GM23338 (cell line): ENCODE results near the gene ERCC3. TPM values are rescaled to one million over a fixed set of nuclear protein-coding genes. Genes with fewer than 3 reads are reported as not detected.

Experiments
- ATAC-seq: fragments of 200-7000 bp; cut with Tn5 transposase; 3 replicates; pipeline ENCODE4 v1.9.1; 2020
- DNase-seq: peaks from one replicate; pipeline ENCODE4 v3.0.0-alpha.2; 2015; ENCODE audit warnings: low spot score
- H2AFZ ChIP-seq: fragments of 200-600 bp; sonication (generic); 2 replicates; pipeline ENCODE4 v1.8.0; 2016; ENCODE audit warnings: antibody characterized with exemption, mild to moderate bottlenecking, moderate library complexity
- H3F3A ChIP-seq: fragments of 200-600 bp; sonication (generic); replicated peaks from 2 replicates; pipeline ENCODE4 v1.8.0; 2017; ENCODE audit warnings: antibody characterized with exemption, mixed run types, low read depth
- H3K27ac ChIP-seq: fragments of 200-600 bp; sonication (generic); 2 replicates; pipeline ENCODE4 v1.6.1; 2016; ENCODE audit warnings: low read depth
- H3K27me3 ChIP-seq: fragments of 200-600 bp; sonication (generic); 2 replicates; pipeline ENCODE4 v1.8.0; 2016; ENCODE audit warnings: mild to moderate bottlenecking, mixed run types, moderate library complexity; ENCODE audit not compliant: insufficient read depth
- H3K36me3 ChIP-seq: fragments of 200-600 bp; sonication (generic); 2 replicates; pipeline ENCODE4 v1.8.0; 2016; ENCODE audit warnings: mild to moderate bottlenecking; ENCODE audit not compliant: insufficient read depth
- H3K4me1 ChIP-seq: fragments of 200-600 bp; sonication (generic); 2 replicates; pipeline ENCODE4 v1.8.0; 2016; ENCODE audit warnings: mild to moderate bottlenecking, moderate library complexity; ENCODE audit not compliant: insufficient read depth
- H3K4me2 ChIP-seq: fragments of 200-600 bp; sonication (generic); 2 replicates; pipeline ENCODE4 v1.7.1; 2017; ENCODE audit warnings: mixed run types
- H3K4me3 ChIP-seq: fragments of 200-600 bp; sonication (generic); 2 replicates; pipeline ENCODE4 v1.6.1; 2016; ENCODE audit warnings: mixed run types
- H3K79me2 ChIP-seq: fragments of 200-600 bp; sonication (generic); replicated peaks from 2 replicates; pipeline ENCODE4 v1.8.0; 2017; ENCODE audit warnings: mild to moderate bottlenecking; ENCODE audit not compliant: insufficient read depth
- H3K9me2 ChIP-seq: fragments of 200-600 bp; sonication (generic); 2 replicates; pipeline ENCODE4 v1.8.0; 2017; ENCODE audit not compliant: insufficient read depth
- H4K20me1 ChIP-seq: fragments of 200-600 bp; sonication (generic); replicated peaks from 2 replicates; pipeline ENCODE4 v1.8.0; 2017; ENCODE audit warnings: mild to moderate bottlenecking; ENCODE audit not compliant: insufficient read depth
- H3K27ac Mint-ChIP-seq: 2 replicates; pipeline ENCODE4 v1.8.0; 2020; ENCODE audit warnings: inconsistent platforms, mild to moderate bottlenecking, moderate library complexity, mixed read lengths
- H3K27me3 Mint-ChIP-seq: 3 replicates; pipeline ENCODE4 v1.8.0; 2022; ENCODE audit warnings: low read depth, mild to moderate bottlenecking, moderate library complexity, mixed read lengths, inconsistent platforms; ENCODE audit not compliant: insufficient read depth, poor library complexity
- H3K36me3 Mint-ChIP-seq: 3 replicates; pipeline ENCODE4 v1.8.0; 2021; ENCODE audit warnings: low read depth, mild to moderate bottlenecking, inconsistent platforms, moderate library complexity, mixed read lengths
- H3K4me1 Mint-ChIP-seq: 3 replicates; pipeline ENCODE4 v1.8.0; 2020; ENCODE audit warnings: mild to moderate bottlenecking, inconsistent platforms, mixed read lengths
- H3K4me3 Mint-ChIP-seq: 3 replicates; pipeline ENCODE4 v1.8.0; 2021; ENCODE audit warnings: moderate library complexity, mild to moderate bottlenecking, inconsistent platforms, mixed read lengths
- H3K9me3 Mint-ChIP-seq: 3 replicates; pipeline ENCODE4 v1.8.0; 2020; ENCODE audit warnings: moderate library complexity, mild to moderate bottlenecking, inconsistent platforms, mixed read lengths
- CREB1 ChIP-seq: fragments of 250-450 bp; sonication (Bioruptor Pico); IDR thresholded peaks from 2 replicates; pipeline ENCODE4 v1.5.0; 2020; ENCODE audit warnings: low read depth, mild to moderate bottlenecking, moderate library complexity
- EZH2phosphoT487 ChIP-seq: fragments of 200-600 bp; sonication (generic); IDR thresholded peaks from one replicate; pipeline ENCODE4 v1.8.1; 2018; ENCODE audit warnings: antibody characterized with exemption; ENCODE audit not compliant: unreplicated experiment
- JUNB ChIP-seq: IDR thresholded peaks from one replicate; pipeline ENCODE4 v1.6.1; 2016; ENCODE audit warnings: antibody characterized with exemption; ENCODE audit not compliant: unreplicated experiment
- POLR2AphosphoS5 ChIP-seq: IDR thresholded peaks from 2 replicates; pipeline ENCODE4 v1.6.1; 2016; ENCODE audit warnings: antibody characterized with exemption, low read depth
- STAT1 ChIP-seq: IDR thresholded peaks from one replicate; pipeline ENCODE4 v1.6.1; 2016; ENCODE audit warnings: antibody characterized with exemption; ENCODE audit not compliant: unreplicated experiment
- ZNF114 ChIP-seq: fragments of 250-450 bp; sonication (Bioruptor Pico); IDR thresholded peaks from 2 replicates; pipeline ENCODE4 v1.5.0; 2020; ENCODE audit warnings: mild to moderate bottlenecking, moderate library complexity
- ZNF331 ChIP-seq: fragments of 250-450 bp; sonication (Bioruptor Pico); IDR thresholded peaks from 2 replicates; pipeline ENCODE4 v1.5.0; 2020; ENCODE audit warnings: low read depth, mild to moderate bottlenecking, moderate library complexity
- long read RNA-seq: library from polyadenylated mRNA; unstranded; transcript quantifications from one replicate; pipeline ENCODE4 v2.0.0, GENCODE V29; 2020; ENCODE audit not compliant: unreplicated experiment
- polyA plus RNA-seq: library from polyadenylated mRNA; unstranded; fragments of >200 nt; fragmentation: Nextera tagmentation; extraction: Ambion mirVana; gene quantifications from 2 replicates; pipeline ENCODE4 v1.2.1, GENCODE V29; 2016
- total RNA-seq: library from RNA; depleted of rRNA; stranded (reverse); fragments of >200 nt; shearing (Covaris generic); gene quantifications from 2 replicates; pipeline ENCODE4 v1.2.3, GENCODE V29; 2014; rRNA removed
- TF ChIP-seq, protein P1 (sequence below): IDR thresholded peaks from one replicate; pipeline ENCODE4 v1.6.1; 2018; ENCODE audit warnings: antibody characterized with exemption; ENCODE audit not compliant: unreplicated experiment
- TF ChIP-seq, protein P2 (sequence below): IDR thresholded peaks from 2 replicates; pipeline ENCODE4 v1.6.1; 2016; ENCODE audit warnings: antibody characterized with exemption

The ERCC3 gene
- total RNA-seq (42.5 and 62.7 TPM in 2 replicates), polyA plus RNA-seq (34.9 and 35.1 TPM in 2 replicates)
- long read RNA-seq, transcript ERCC3-201 (15 exons, 2,750 nt): major isoform, 9 of 12 reads
- long read RNA-seq, partial matches to known transcripts: 2 of 12 reads
- long read RNA-seq, other reads (novel, unspliced or antisense): 1 of 12 reads

DNA sequence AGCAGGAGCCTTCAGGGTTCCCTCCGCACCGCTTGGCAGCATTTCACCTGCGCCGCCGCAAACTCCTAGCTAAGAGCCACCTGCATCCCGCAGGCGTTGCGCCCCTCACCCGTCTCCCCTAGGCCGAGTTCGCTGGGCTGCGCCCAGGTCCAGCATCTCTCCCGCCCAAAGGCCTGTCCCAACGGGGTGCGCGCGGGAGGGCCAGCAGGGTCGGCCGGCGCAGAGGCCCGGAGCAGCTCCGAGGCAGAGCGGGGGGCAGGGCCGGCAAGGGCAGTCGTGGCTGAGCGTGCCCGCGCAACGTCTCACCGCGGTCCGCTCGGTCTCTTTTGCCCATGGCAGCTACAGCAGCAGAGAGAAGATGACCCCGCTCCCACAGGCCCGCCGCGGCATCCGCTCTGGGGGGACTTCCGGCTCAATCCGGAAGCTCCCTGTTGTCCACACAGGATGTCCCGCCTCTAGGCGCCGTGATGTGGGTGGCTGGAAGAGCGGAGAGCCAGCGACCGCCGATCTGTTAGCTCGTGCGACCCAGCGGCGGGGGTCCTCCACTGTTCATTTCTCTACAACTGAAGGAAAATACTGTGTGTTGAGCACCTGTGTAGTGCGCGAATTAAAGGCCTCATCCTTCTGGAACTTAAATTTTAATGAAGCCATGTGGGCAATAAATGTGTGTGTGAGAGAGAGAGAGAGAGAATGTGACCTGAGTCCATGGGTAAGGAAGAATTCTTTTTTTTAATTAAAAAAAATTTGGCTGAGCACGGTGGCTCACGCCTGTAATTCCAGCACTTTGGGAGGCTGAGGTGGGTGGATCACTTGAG, at the start of gene ERCC3:
Gene ERCC3, minus strand, starts transcription at position 397 of the 815 bp plus-strand sequence. Its CDS starts 63 bp downstream, at position 334.
- peaks cover 11% of the 10 kb centered on the region for H3K4me1 Mint-ChIP-seq
- no peaks in the 10 kb centered on the region; the same call in 2 of the 3 replicates for H3K9me3 Mint-ChIP-seq
- peak within 1 kb of the TSS; percentile 99 for H3K27ac ChIP-seq
- peak within 1 kb of the TSS; percentile 97 for H3K4me3 ChIP-seq
- H3K27ac Mint-ChIP-seq: peak within 1 kb of the TSS; percentile 99
- H3K4me2 ChIP-seq: peak within 1 kb of the TSS; percentile 98
- ATAC-seq (peak; percentile 98), DNase-seq (peak; percentile 94)
- H2AFZ ChIP-seq: peak within 1 kb of the TSS; percentile 95
- peaks cover 24% of the 10 kb centered on the region for H3K36me3 ChIP-seq
- peaks cover 44% of the 10 kb centered on the region for H3K36me3 Mint-ChIP-seq
- H3K4me1 ChIP-seq: peaks cover 11% of the 10 kb centered on the region
- TF ChIP-seq CREB1: peak; percentile 20; the same call in 1 of the 2 replicates
- no peak for TF ChIP-seq ZNF114 (CRISPR knock-in tag)
- TF ChIP-seq POLR2AphosphoS5: peak; percentile 92
- no peak for TF ChIP-seq STAT1
- no peak for TF ChIP-seq EZH2phosphoT487
- no peak for TF ChIP-seq ZNF331 (CRISPR knock-in tag)
- TF ChIP-seq JUNB: no peak
- TF ChIP-seq, protein P1, sequence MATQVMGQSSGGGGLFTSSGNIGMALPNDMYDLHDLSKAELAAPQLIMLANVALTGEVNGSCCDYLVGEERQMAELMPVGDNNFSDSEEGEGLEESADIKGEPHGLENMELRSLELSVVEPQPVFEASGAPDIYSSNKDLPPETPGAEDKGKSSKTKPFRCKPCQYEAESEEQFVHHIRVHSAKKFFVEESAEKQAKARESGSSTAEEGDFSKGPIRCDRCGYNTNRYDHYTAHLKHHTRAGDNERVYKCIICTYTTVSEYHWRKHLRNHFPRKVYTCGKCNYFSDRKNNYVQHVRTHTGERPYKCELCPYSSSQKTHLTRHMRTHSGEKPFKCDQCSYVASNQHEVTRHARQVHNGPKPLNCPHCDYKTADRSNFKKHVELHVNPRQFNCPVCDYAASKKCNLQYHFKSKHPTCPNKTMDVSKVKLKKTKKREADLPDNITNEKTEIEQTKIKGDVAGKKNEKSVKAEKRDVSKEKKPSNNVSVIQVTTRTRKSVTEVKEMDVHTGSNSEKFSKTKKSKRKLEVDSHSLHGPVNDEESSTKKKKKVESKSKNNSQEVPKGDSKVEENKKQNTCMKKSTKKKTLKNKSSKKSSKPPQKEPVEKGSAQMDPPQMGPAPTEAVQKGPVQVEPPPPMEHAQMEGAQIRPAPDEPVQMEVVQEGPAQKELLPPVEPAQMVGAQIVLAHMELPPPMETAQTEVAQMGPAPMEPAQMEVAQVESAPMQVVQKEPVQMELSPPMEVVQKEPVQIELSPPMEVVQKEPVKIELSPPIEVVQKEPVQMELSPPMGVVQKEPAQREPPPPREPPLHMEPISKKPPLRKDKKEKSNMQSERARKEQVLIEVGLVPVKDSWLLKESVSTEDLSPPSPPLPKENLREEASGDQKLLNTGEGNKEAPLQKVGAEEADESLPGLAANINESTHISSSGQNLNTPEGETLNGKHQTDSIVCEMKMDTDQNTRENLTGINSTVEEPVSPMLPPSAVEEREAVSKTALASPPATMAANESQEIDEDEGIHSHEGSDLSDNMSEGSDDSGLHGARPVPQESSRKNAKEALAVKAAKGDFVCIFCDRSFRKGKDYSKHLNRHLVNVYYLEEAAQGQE: no peak
- TF ChIP-seq, protein P2, sequence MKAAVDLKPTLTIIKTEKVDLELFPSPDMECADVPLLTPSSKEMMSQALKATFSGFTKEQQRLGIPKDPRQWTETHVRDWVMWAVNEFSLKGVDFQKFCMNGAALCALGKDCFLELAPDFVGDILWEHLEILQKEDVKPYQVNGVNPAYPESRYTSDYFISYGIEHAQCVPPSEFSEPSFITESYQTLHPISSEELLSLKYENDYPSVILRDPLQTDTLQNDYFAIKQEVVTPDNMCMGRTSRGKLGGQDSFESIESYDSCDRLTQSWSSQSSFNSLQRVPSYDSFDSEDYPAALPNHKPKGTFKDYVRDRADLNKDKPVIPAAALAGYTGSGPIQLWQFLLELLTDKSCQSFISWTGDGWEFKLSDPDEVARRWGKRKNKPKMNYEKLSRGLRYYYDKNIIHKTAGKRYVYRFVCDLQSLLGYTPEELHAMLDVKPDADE: peak; percentile 76
- peaks cover 13% of the 10 kb centered on the region; the same call in 1 of the 2 replicates for H4K20me1 ChIP-seq
- H3K79me2 ChIP-seq: peaks cover 18% of the 10 kb centered on the region
- peaks cover 6% of the 10 kb centered on the region for H3K27me3 Mint-ChIP-seq
- H3F3A ChIP-seq: peaks cover 3% of the 10 kb centered on the region; the same call in 1 of the 2 replicates
- peak within 1 kb of the TSS; percentile 99 for H3K4me3 Mint-ChIP-seq
- H3K9me2 ChIP-seq: no peaks in the 10 kb centered on the region
- H3K27me3 ChIP-seq: no peaks in the 10 kb centered on the region

DNA sequence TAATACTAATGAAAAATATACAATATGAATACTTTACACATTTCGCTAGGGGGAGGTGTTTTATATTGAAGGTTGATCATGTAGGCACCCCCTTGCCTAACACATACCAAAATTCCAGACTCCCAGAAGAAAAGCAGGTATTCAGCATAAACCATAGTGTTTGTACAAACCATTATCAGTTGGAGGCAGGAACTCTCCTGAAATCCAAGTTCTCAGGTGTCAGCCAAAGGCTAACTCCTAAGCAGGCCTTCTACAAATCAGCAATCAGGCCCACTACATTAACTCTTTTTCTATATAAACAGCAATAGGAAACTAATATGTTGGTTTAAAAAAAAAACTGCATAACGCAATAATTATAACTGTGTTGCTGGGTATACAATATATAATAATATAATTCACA, 49.3 kb upstream of the ERCC3 start:
- Mint-ChIP-seq H3K27me3 (no peaks in the 10 kb centered on the region), H3K27ac (no peak overlapping the region), H3K9me3 (no peaks in the 10 kb centered on the region), H3K4me1 (peaks cover 2% of the 10 kb centered on the region; the same call in 1 of the 3 replicates), H3K4me3 (no peak overlapping the region), H3K36me3 (peaks cover 4% of the 10 kb centered on the region; the same call in 2 of the 3 replicates)
- no peak for TF ChIP-seq JUNB
- Histone ChIP-seq H3K27ac (peak overlapping the region; percentile 48; the same call in 1 of the 2 replicates), H3K79me2 (peaks cover 44% of the 10 kb centered on the region), H3F3A (no peaks in the 10 kb centered on the region), H3K27me3 (no peaks in the 10 kb centered on the region), H3K4me1 (no peaks in the 10 kb centered on the region), H3K4me3 (no peak overlapping the region), H4K20me1 (no peaks in the 10 kb centered on the region), H2AFZ (no peak overlapping the region), H3K9me2 (no peaks in the 10 kb centered on the region), H3K4me2 (no peak overlapping the region), H3K36me3 (no peaks in the 10 kb centered on the region)
- ATAC-seq: no peak
- DNase-seq: no peak
